Astrocyte (in vitro differentiated cells and primary cell): ENCODE results near the gene RCE1. TPM values are rescaled to one million over a fixed set of nuclear protein-coding genes. Genes with fewer than 3 reads are reported as not detected.
A peak's percentile ranks its signal among the peaks of the same experiment; 100 is the strongest.

ENCODE experiments used
- DNase-seq: peaks from one replicate; pipeline ENCODE4 v3.0.0-alpha.2; 2010; ENCODE audit warnings: low read depth
- FAIRE-seq: peaks from 2 replicates; lab custom pipeline; 2011; peaks lifted over from hg19 to GRCh38; lab: Jason Lieb, UNC
- H2AFZ ChIP-seq: 2 replicates; pipeline ENCODE4 v1.6.0; 2012; ENCODE audit warnings: low read depth, low read length, inconsistent platforms
- H3K27ac ChIP-seq: 2 replicates; pipeline ENCODE4 v1.5.1; 2011; ENCODE audit warnings: low read depth, low read length, inconsistent platforms
- H3K27me3 ChIP-seq: 2 replicates; pipeline ENCODE4 v1.6.0; 2011; ENCODE audit warnings: low read length, inconsistent platforms; ENCODE audit not compliant: insufficient read depth
- H3K36me3 ChIP-seq: 2 replicates; pipeline ENCODE4 v1.5.1; 2011; ENCODE audit warnings: low read length, inconsistent platforms; ENCODE audit not compliant: insufficient read depth
- H3K4me1 ChIP-seq: 2 replicates; pipeline ENCODE4 v1.5.1; 2011; ENCODE audit warnings: low read length, inconsistent platforms; ENCODE audit not compliant: insufficient read depth
- H3K4me2 ChIP-seq: 2 replicates; pipeline ENCODE4 v1.6.0; 2012; ENCODE audit warnings: low read length, inconsistent platforms
- H3K4me3 ChIP-seq: 2 replicates; pipeline ENCODE4 v1.5.1; 2011; ENCODE audit warnings: low read depth, mild to moderate bottlenecking, low read length, inconsistent platforms; ENCODE audit not compliant: insufficient read depth
- H3K79me2 ChIP-seq: 2 replicates; pipeline ENCODE4 v1.6.0; 2012; ENCODE audit warnings: mild to moderate bottlenecking, low read length, inconsistent platforms; ENCODE audit not compliant: insufficient read depth
- H3K9ac ChIP-seq: 2 replicates; pipeline ENCODE4 v1.6.0; 2012; ENCODE audit warnings: mild to moderate bottlenecking, low read length, inconsistent platforms
- H3K9me3 ChIP-seq: 2 replicates; pipeline ENCODE4 v1.5.1; 2012; ENCODE audit warnings: low read depth, mild to moderate bottlenecking, low read length, inconsistent platforms; ENCODE audit not compliant: insufficient read depth
- H4K20me1 ChIP-seq: 2 replicates; pipeline ENCODE4 v1.6.0; 2012; ENCODE audit warnings: low read length, inconsistent platforms; ENCODE audit not compliant: insufficient read depth
- H3K27ac Mint-ChIP-seq: one replicate; pipeline ENCODE4 v1.8.0; 2021; ENCODE audit warnings: mild to moderate bottlenecking, mixed read lengths; ENCODE audit not compliant: unreplicated experiment
- H3K27me3 Mint-ChIP-seq: one replicate; pipeline ENCODE4 v1.8.0; 2021; ENCODE audit warnings: low read depth, mixed read lengths; ENCODE audit not compliant: unreplicated experiment
- H3K36me3 Mint-ChIP-seq: one replicate; pipeline ENCODE4 v1.8.0; 2021; ENCODE audit warnings: low read depth, mixed read lengths; ENCODE audit not compliant: unreplicated experiment
- H3K4me1 Mint-ChIP-seq: one replicate; pipeline ENCODE4 v1.8.0; 2021; ENCODE audit warnings: low read depth, mixed read lengths; ENCODE audit not compliant: unreplicated experiment
- H3K4me3 Mint-ChIP-seq: one replicate; pipeline ENCODE4 v1.8.0; 2021; ENCODE audit warnings: mild to moderate bottlenecking, moderate library complexity, mixed read lengths; ENCODE audit not compliant: unreplicated experiment
- H3K9me3 Mint-ChIP-seq: one replicate; pipeline ENCODE4 v1.8.0; 2021; ENCODE audit warnings: mild to moderate bottlenecking, mixed read lengths; ENCODE audit not compliant: unreplicated experiment
- EZH2 ChIP-seq: IDR thresholded peaks from 2 replicates; pipeline ENCODE4 v1.6.1; 2012; ENCODE audit warnings: mild to moderate bottlenecking, low read length, inconsistent platforms; ENCODE audit not compliant: insufficient read depth
- total RNA-seq: library from RNA; stranded (reverse); gene quantifications from 2 replicates; pipeline ENCODE4 v1.2.1, GENCODE V29; 2021
- TF ChIP-seq, protein P1 (sequence below): IDR thresholded peaks from 2 replicates; pipeline ENCODE4 v1.5.1; 2011; ENCODE audit warnings: low read depth, mild to moderate bottlenecking, inconsistent platforms, low read length, moderate library complexity; ENCODE audit not compliant: insufficient read depth

Gene RCE1
- total RNA-seq, 1 donor from 2014 or later, result 19.8 TPM

DNA sequence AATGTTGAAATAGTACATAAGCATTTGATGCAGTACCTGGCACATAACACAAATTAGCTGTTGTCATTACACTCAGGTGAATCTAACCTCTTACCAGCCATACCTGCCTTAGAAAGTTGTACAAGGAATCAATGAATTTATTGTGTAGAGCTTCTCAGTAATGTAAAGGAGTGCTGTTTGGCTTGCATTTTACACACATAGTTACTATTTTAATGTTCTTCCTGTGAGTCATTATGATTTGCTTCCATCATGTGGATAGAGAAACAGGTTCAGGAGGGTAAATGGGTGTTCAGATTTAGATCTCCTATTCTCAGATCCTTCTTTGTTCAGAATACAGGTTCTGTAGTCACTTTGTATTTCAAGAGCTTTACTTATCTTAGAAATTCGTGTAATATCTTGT, 27.6 kb upstream of the RCE1 start:
- no peak for FAIRE-seq

DNA sequence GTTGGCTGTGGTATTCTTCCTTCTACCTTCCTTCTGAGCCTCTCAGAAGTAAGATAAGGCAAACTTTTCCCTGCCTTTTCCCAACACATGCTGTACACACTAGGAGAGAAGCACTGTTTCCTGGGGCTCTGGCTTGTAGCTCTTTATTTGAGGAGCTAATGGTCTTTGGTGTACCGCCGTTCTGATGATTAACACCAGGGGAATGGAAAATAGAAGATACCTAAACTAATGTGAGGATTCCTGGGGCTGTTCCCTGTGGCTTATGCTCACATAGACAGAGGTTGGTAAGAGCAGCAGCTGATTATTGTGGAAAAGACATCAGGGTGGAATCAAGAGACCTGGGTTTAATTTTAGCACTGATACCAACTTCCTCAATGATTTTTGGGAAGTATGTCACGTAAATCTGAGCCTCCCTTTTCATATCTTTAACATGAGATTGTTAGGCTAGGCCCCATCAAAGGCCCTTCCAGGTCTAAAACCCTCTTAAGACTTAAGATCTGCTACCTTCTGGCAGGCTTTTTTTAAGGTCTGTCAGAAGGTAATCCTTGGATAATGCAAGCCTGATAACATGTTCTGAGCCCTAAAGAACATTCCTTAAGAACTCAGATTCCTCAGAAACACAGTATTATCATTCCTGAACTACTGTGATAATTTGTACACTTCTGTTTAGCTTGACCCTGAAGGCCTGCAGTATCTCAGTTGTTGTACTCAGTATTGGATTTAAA, 24.8 kb upstream of the RCE1 start:
- no peak overlapping the region for H3K4me3 ChIP-seq
- Mint-ChIP-seq H3K27ac (peak overlapping the region; percentile 36), H3K4me1 (peaks cover 24% of the 10 kb centered on the region), H3K27me3 (no peaks in the 10 kb centered on the region), H3K9me3 (no peaks in the 10 kb centered on the region), H3K36me3 (peaks cover 5% of the 10 kb centered on the region), H3K4me3 (no peak overlapping the region)
- no peak overlapping the region for H3K27ac ChIP-seq
- no peak overlapping the region for H2AFZ ChIP-seq
- H3K9ac ChIP-seq, result no peak overlapping the region
- FAIRE-seq (no peak), DNase-seq (peak; percentile 60)
- H3K36me3 ChIP-seq, result no peaks in the 10 kb centered on the region
- TF ChIP-seq, protein P1, sequence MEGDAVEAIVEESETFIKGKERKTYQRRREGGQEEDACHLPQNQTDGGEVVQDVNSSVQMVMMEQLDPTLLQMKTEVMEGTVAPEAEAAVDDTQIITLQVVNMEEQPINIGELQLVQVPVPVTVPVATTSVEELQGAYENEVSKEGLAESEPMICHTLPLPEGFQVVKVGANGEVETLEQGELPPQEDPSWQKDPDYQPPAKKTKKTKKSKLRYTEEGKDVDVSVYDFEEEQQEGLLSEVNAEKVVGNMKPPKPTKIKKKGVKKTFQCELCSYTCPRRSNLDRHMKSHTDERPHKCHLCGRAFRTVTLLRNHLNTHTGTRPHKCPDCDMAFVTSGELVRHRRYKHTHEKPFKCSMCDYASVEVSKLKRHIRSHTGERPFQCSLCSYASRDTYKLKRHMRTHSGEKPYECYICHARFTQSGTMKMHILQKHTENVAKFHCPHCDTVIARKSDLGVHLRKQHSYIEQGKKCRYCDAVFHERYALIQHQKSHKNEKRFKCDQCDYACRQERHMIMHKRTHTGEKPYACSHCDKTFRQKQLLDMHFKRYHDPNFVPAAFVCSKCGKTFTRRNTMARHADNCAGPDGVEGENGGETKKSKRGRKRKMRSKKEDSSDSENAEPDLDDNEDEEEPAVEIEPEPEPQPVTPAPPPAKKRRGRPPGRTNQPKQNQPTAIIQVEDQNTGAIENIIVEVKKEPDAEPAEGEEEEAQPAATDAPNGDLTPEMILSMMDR, result no peak
- no peak for TF ChIP-seq EZH2
- H3K9me3 ChIP-seq, result no peaks in the 10 kb centered on the region
- no peaks in the 10 kb centered on the region for H3K4me1 ChIP-seq
- H4K20me1 ChIP-seq, result no peaks in the 10 kb centered on the region
- no peaks in the 10 kb centered on the region for H3K27me3 ChIP-seq
- H3K79me2 ChIP-seq, result no peaks in the 10 kb centered on the region
- no peak overlapping the region for H3K4me2 ChIP-seq

More for the DNA sequence above, 27.6 kb upstream of the RCE1 start:
- Histone ChIP-seq H3K9me3 (no peaks in the 10 kb centered on the region), H3K4me1 (no peaks in the 10 kb centered on the region), H3K79me2 (no peaks in the 10 kb centered on the region), H3K4me3 (no peak overlapping the region), H3K27ac (no peak overlapping the region), H3K4me2 (peak overlapping the region; percentile 23), H3K9ac (no peak overlapping the region), H4K20me1 (no peaks in the 10 kb centered on the region), H3K27me3 (no peaks in the 10 kb centered on the region), H3K36me3 (no peaks in the 10 kb centered on the region), H2AFZ (no peak overlapping the region)
- Mint-ChIP-seq H3K27me3 (no peaks in the 10 kb centered on the region), H3K4me3 (no peak overlapping the region), H3K9me3 (no peaks in the 10 kb centered on the region), H3K36me3 (peaks cover 6% of the 10 kb centered on the region), H3K4me1 (peaks cover 23% of the 10 kb centered on the region), H3K27ac (no peak overlapping the region)
- no peak for DNase-seq
- TF ChIP-seq, protein P1, result no peak
- TF ChIP-seq EZH2, result no peak

DNA sequence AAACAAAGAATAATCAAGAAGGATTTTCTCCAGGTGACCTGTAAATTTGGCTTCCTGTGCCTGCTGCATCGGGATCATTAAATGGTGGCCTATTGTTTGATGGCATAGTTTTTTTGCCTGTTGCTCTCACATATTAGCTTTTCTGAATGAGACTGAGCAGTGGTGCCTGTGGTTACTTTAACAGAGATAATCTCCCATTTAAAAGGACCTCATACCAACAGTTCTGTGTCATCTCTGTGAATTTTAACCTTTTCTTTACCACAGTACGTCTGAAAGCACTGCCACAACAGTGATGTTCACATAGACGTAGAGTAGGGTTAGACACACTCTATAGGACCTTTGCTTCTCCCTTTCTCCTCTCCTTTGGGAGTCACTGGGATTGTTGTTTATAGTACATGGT, 22.9 kb upstream of the RCE1 start:
- no peak overlapping the region for H3K4me3 ChIP-seq
- H3K27me3 Mint-ChIP-seq, result no peaks in the 10 kb centered on the region
- H3K4me3 Mint-ChIP-seq, result no peak overlapping the region
- TF ChIP-seq, protein P1, result no peak
- TF ChIP-seq EZH2, result no peak
- no peaks in the 10 kb centered on the region for H3K36me3 ChIP-seq
- peak; percentile 30 for DNase-seq
- H3K4me1 ChIP-seq, result no peaks in the 10 kb centered on the region
- H3K9me3 Mint-ChIP-seq, result no peaks in the 10 kb centered on the region
- peak overlapping the region; percentile 70 for H3K27ac Mint-ChIP-seq
- H3K4me2 ChIP-seq, result no peak overlapping the region
- peaks cover 2% of the 10 kb centered on the region for H3K36me3 Mint-ChIP-seq
- H4K20me1 ChIP-seq, result no peaks in the 10 kb centered on the region
- H3K4me1 Mint-ChIP-seq, result peaks cover 24% of the 10 kb centered on the region
- no peaks in the 10 kb centered on the region for H3K9me3 ChIP-seq
- FAIRE-seq, result no peak
- no peaks in the 10 kb centered on the region for H3K27me3 ChIP-seq
- no peak overlapping the region for H2AFZ ChIP-seq
- no peak overlapping the region for H3K9ac ChIP-seq
- H3K79me2 ChIP-seq, result no peaks in the 10 kb centered on the region
- no peak overlapping the region for H3K27ac ChIP-seq
